Measurements from ENCODE around the gene ADIG.

Gene ADIG

DNA sequence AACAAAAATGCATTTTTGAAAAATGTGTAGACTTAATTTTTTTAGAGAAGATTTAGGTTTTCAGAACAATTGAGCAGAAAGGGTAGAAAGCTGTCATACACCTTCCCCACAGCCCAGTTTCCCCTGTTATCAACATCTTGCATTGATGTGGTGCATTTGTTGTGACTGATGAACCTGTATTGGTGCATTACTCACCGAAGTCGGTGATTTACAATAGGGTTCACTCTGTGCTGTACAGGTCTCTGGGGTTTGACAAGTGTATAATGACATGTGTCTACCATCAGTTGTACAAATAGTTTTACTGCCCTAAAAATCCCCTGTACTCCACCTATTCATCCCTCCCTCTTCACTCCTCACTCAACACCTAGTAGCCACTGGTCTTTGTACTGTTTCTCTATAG, 23.8 kb upstream of the ADIG start:
- no peak for DNase-seq (ENCODE audit: low read depth)
- H3K4me3 ChIP-seq (ENCODE audit: low read depth, low read length): no peak overlapping the region
- TF ChIP-seq, protein P1, sequence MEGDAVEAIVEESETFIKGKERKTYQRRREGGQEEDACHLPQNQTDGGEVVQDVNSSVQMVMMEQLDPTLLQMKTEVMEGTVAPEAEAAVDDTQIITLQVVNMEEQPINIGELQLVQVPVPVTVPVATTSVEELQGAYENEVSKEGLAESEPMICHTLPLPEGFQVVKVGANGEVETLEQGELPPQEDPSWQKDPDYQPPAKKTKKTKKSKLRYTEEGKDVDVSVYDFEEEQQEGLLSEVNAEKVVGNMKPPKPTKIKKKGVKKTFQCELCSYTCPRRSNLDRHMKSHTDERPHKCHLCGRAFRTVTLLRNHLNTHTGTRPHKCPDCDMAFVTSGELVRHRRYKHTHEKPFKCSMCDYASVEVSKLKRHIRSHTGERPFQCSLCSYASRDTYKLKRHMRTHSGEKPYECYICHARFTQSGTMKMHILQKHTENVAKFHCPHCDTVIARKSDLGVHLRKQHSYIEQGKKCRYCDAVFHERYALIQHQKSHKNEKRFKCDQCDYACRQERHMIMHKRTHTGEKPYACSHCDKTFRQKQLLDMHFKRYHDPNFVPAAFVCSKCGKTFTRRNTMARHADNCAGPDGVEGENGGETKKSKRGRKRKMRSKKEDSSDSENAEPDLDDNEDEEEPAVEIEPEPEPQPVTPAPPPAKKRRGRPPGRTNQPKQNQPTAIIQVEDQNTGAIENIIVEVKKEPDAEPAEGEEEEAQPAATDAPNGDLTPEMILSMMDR (IDR thresholded peaks at IDR 0.05; ENCODE audit: low read depth, low read length, missing control alignments): no peak

DNA sequence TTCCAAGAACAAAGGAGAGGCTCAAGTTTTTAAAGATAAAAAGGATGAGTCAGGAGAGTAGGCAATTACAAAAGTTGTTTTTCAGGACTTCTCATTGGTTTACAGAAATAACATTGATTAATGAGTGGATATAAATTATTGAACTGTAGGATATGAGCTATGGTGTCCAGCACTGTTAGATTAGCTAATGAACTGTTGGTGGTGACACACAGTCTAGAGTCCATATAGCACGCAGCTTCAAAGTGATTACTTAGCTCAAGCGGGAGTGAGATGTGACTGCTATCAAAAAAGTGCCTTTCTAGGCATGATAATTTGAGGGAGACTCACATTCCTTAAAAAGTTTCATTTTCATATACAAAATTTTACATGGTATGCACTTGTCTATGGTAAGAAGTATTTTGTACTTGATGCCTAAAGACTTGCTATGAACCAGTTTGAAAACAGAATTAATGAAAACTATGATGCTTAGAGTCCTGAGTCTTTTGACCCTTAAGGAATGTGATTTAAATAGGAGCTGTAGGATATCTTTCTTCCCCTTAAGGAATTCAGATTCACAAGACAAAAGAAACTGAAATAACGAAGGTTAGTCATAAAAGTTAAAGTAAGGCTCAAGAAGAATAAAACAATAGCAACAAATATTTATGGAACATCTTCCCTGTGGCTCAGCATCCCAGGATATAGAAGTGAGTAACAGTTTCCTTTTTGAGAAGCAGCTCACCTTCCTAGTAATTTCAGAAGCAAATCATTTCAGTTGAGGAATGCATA, 22.2 kb upstream of the ADIG start:
- no peak for DNase-seq (ENCODE audit: low read depth)
- H3K4me3 ChIP-seq (ENCODE audit: low read depth, low read length): no peak overlapping the region
- TF ChIP-seq, protein P1 (IDR thresholded peaks at IDR 0.05; ENCODE audit: low read depth, low read length, missing control alignments): no peak

DNA sequence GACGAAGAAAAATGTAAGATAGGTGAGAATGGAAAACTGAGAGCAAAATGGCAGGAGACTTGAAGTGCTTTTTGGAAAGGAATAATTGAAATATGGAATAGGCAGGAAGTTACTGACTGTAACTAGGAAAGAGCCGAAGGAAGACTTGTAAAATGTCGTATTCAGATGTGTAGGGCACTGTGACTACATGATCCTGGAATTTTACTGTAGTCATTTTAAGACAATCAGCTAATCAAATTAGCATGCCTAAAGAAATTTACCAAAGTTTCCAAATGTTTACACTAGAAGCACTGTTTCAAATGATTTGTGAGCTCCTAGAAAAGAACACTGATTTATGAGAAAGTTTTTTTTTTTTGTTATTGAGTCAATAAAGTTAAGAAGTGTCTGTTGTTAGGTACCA, 21.2 kb upstream of the ADIG start:
- TF ChIP-seq, protein P1 (IDR thresholded peaks at IDR 0.05; ENCODE audit: low read depth, low read length, missing control alignments): no peak
- no peak for DNase-seq (ENCODE audit: low read depth)

DNA sequence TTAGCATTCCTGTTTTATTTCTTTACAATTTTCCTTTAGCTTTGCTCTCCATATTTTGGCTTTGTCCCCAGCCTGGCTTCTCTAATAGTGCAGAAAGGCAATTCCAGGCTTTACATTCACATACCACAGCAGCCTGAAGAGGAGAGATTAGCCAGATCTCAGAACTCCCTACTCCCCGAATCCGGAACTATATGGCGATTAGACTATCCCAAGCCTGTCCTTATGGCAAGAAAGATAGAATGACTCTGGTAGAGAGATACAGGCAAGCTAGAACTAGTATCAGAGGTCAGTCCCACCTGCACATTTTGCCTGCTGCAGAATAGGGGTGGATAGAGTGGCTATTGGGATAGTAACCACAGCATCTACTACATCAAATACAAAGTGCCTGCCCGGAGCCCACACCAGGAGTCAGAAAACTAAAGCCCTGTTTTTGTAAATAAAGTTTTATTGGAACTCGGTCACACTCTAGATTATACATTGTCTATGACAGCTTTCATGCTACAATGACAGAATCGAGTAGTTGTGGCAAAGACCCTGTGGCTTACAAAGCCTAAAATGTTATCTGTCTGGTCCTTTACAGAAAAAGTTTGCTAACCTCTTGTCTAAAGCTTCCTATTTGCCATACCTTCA, 17.1 kb upstream of the ADIG start:
- no peak for DNase-seq (ENCODE audit: low read depth)
- TF ChIP-seq, protein P1 (IDR thresholded peaks at IDR 0.05; ENCODE audit: low read depth, low read length, missing control alignments): no peak
- H3K4me3 ChIP-seq (ENCODE audit: low read depth, low read length): no peak overlapping the region

More for the DNA sequence above, 21.2 kb upstream of the ADIG start:
- H3K4me3 ChIP-seq (ENCODE audit: low read depth, low read length): no peak overlapping the region

DNA sequence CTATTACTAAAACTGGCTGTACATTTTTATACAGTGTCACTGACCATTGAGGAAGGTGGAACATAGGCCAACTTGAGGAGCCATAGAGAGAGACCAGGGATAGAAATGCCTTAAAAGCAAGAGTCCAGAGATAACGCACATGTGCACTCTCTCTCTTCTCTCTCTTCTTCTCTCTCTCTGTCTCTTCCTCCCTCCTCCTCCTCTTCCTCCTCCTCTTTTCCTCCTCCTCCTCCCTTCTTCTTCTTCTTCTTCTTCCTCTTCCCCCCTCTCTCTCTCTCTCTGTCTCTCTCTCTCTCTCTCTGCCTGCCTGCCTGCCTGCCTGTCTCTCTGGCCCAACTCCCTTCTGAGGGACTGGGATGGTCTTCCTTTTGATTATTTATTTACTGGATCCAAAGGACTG, 16.3 kb upstream of the ADIG start:
- no peak overlapping the region for H3K4me3 ChIP-seq (ENCODE audit: low read depth, low read length)
- TF ChIP-seq, protein P1 (IDR thresholded peaks at IDR 0.05; ENCODE audit: low read depth, low read length, missing control alignments): no peak

DNA sequence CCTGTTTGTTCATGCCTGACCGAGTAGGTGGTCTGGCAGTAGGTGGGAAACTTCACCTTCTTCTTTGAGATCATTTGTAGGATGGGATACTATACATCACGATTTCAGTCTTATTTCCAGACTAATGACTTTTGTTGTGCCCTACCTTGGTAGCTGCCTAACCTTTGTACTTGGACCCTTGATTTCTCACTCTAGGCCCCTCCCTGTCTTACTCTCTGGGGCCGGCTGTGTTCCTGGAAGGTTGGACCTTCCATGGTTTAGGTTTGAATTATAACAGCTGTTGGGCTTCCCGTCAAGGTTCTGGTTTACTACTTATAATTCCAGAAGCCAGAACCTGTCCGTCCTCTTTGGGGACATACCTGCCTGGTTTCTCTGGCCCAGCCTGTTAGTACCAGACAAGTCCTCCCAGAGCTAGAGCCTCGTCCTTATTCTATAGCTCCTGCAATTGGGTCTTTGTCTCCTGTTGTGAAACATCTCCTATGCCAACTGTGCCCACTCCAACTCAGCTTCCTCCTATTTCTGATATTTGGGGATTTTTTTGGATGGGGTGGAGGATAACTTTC, 14.9 kb upstream of the ADIG start:
- TF ChIP-seq, protein P1 (IDR thresholded peaks at IDR 0.05; ENCODE audit: low read depth, low read length, missing control alignments): no peak

More for the DNA sequence above, 16.3 kb upstream of the ADIG start:
- no peak for DNase-seq (ENCODE audit: low read depth)

More for the DNA sequence above, 14.9 kb upstream of the ADIG start:
- H3K4me3 ChIP-seq (ENCODE audit: low read depth, low read length): no peak overlapping the region
- no peak for DNase-seq (ENCODE audit: low read depth)
